PFSK-1 (cell line): Measurements from ENCODE around the gene BCAS3.

Experiments used
- FOXP2 ChIP-seq: optimal IDR thresholded peaks from 2 replicates; pipeline ENCODE3; 2011; ENCODE audit warnings: borderline replicate concordance, control low read depth, inconsistent platforms; ENCODE audit not compliant: insufficient read depth; ENCODE audit errors: extremely low read length, extremely low read depth
- POLR2AphosphoS5 ChIP-seq: IDR thresholded peaks from 2 replicates; pipeline ENCODE4 v1.6.1; 2012; ENCODE audit warnings: low read depth, mild to moderate bottlenecking, control low read depth, low read length, moderate library complexity
- REST ChIP-seq, 2 experiments: IDR thresholded peaks; 2 replicates each; pipeline versions ENCODE4 v1.6.1 to v1.8.0; 2011 to 2012; ENCODE audit warnings: low read depth in 2 of 2, low read length in 2 of 2, control low read depth in 1 of 2, inconsistent platforms in 1 of 2, mild to moderate bottlenecking in 1 of 2, moderate library complexity in 1 of 2; ENCODE audit not compliant: insufficient read depth in 1 of 2
- SIN3A ChIP-seq: IDR thresholded peaks from 2 replicates; pipeline ENCODE4 v1.6.1; 2012; ENCODE audit warnings: mild to moderate bottlenecking, low read length, moderate library complexity, borderline replicate concordance; ENCODE audit not compliant: insufficient read depth
- TAF1 ChIP-seq: IDR thresholded peaks from 2 replicates; pipeline ENCODE4 v1.6.1; 2012; ENCODE audit warnings: low read length, control low read depth, borderline replicate concordance; ENCODE audit not compliant: insufficient read depth

The BCAS3 gene

GRCh38 chr17:61317779-61318178, 640.1 kb downstream of the BCAS3 start:
- no peak for TF ChIP-seq FOXP2
- no peak for TF ChIP-seq REST (IDR thresholded peaks at IDR 0.05; ENCODE audit: insufficient read depth in 1 of 2, low read depth in 2 of 2, low read length in 2 of 2)
- no peak for TF ChIP-seq TAF1
- no peak for TF ChIP-seq SIN3A
- TF ChIP-seq POLR2AphosphoS5 = no peak

GRCh38 chr17:61318684-61319098, 641.0 kb downstream of the BCAS3 start:
- no peak for TF ChIP-seq SIN3A
- no peak for TF ChIP-seq TAF1
- no peak for TF ChIP-seq FOXP2
- no peak for TF ChIP-seq REST (IDR thresholded peaks at IDR 0.05; ENCODE audit: insufficient read depth in 1 of 2, low read depth in 2 of 2, low read length in 2 of 2)
- TF ChIP-seq POLR2AphosphoS5 = no peak

- TF ChIP-seq REST (IDR thresholded peaks at IDR 0.05; ENCODE audit: insufficient read depth in 1 of 2, low read depth in 2 of 2, low read length in 2 of 2) (no peak), TAF1 (no peak), POLR2AphosphoS5 (no peak), FOXP2 (no peak), SIN3A (no peak)
Measured at GRCh38 chr17:61321344-61321743, 643.7 kb downstream of the BCAS3 start.

GRCh38 chr17:61322325-61323002, 644.8 kb downstream of the BCAS3 start:
- TF ChIP-seq SIN3A = no peak
- TF ChIP-seq REST (IDR thresholded peaks at IDR 0.05; ENCODE audit: insufficient read depth in 1 of 2, low read depth in 2 of 2, low read length in 2 of 2) = no peak
- no peak for TF ChIP-seq TAF1
- TF ChIP-seq POLR2AphosphoS5 = no peak
- no peak for TF ChIP-seq FOXP2
